Suprapubic skin (tissue), 4 donors: Measurements from ENCODE around the gene USP53.

ENCODE experiments used
- EP300 ChIP-seq: sonication (generic); formaldehyde crosslinking; IDR thresholded peaks from one replicate; pipeline ENCODE4 v1.6.1; 2017; ENCODE audit warnings: antibody characterized with exemption
- POLR2A ChIP-seq, 2 donors: fragments of 450-650 bp; IDR thresholded peaks; one replicate each; pipeline ENCODE4 v1.6.1; 2017; ENCODE audit warnings: antibody characterized with exemption in 2 of 2, mild to moderate bottlenecking in 2 of 2, moderate library complexity in 2 of 2
- POLR2AphosphoS5 ChIP-seq, 3 donors: sonication (generic); formaldehyde crosslinking; IDR thresholded peaks; one replicate each; pipeline ENCODE4 v1.6.1; 2017; ENCODE audit warnings: antibody characterized with exemption in 3 of 3
- TF ChIP-seq, protein P1 (sequence below), 2 donors: fragments of 200-600 bp in 1 of 2; fragments of 450-650 bp in 1 of 2; sonication (generic) in 1 of 2; IDR thresholded peaks; one replicate each; pipeline ENCODE4 v1.5.1; 2016 to 2019; ENCODE audit warnings: antibody characterized with exemption in 2 of 2, mild to moderate bottlenecking in 1 of 2, moderate library complexity in 1 of 2

DNA sequence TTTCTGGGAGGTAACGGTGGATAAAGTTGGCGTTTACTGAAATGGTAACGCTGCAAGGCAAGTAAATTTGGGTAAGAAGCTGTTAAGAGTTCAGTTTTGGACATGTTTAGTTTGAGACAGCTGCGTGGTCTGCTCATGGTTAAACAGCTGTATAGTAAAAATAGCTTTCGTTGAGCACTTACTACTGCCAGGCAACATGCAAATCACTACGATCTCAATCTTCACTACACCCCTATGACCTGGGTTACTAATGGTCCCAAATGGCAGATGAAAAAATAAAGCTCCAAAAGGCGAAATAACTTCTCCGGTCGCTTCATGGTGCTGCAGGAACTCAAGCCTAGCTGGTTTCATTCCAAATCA is 87.2 kb downstream of the USP53 start:
- TF ChIP-seq, protein P1, sequence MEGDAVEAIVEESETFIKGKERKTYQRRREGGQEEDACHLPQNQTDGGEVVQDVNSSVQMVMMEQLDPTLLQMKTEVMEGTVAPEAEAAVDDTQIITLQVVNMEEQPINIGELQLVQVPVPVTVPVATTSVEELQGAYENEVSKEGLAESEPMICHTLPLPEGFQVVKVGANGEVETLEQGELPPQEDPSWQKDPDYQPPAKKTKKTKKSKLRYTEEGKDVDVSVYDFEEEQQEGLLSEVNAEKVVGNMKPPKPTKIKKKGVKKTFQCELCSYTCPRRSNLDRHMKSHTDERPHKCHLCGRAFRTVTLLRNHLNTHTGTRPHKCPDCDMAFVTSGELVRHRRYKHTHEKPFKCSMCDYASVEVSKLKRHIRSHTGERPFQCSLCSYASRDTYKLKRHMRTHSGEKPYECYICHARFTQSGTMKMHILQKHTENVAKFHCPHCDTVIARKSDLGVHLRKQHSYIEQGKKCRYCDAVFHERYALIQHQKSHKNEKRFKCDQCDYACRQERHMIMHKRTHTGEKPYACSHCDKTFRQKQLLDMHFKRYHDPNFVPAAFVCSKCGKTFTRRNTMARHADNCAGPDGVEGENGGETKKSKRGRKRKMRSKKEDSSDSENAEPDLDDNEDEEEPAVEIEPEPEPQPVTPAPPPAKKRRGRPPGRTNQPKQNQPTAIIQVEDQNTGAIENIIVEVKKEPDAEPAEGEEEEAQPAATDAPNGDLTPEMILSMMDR (IDR thresholded peaks at IDR 0.05), result no peak
- TF ChIP-seq POLR2A (IDR thresholded peaks at IDR 0.05) (no peak), POLR2AphosphoS5 (IDR thresholded peaks at IDR 0.05) (no peak), EP300 (no peak)
